ENCODE results near the gene ZSCAN22.
A peak's percentile ranks its signal among the peaks of the same experiment; 100 is the strongest.

ZSCAN22 gene

GRCh38 chr19:58354478-58355030 lies 27.8 kb downstream of the ZSCAN22 start:
- ChIA-PET CTCF (interaction anchor here (1.5 kb wide), 1 partner anchor 19 kb away, joined by 4 read pairs; no protein-coding TSS in a partner anchor), POLR2A (no interaction called here)
- H3K4me3 ChIP-seq (ENCODE audit: control insufficient read depth in 1 of 7, extremely low read depth in 1 of 7, insufficient read depth in 4 of 7, low read depth in 2 of 7, low read length in 6 of 7), result no peak overlapping the region
- DNase-seq, result no peak
- H3K36me3 ChIP-seq (ENCODE audit: control insufficient read depth in 4 of 4, insufficient read depth in 4 of 4, low read length in 3 of 4), result peaks cover 0 to 13% (median 3%) of the 10 kb centered on the region in 4 experiments
- peaks cover 0 to 30% (median 15%) of the 10 kb centered on the region in 4 experiments for H3K4me1 ChIP-seq (ENCODE audit: control extremely low read depth in 1 of 4, control insufficient read depth in 4 of 4, insufficient read depth in 4 of 4, low read length in 3 of 4)
- H3K9me3 ChIP-seq (ENCODE audit: control extremely low read depth in 1 of 5, control insufficient read depth in 4 of 5, insufficient read depth in 2 of 5, low read depth in 1 of 5, low read length in 4 of 5), result peaks cover 0 to 4% (median 0%) of the 10 kb centered on the region in 5 experiments
- 93% methylated on average over 6 of the region's 6 CpGs for WGBS (ENCODE audit: insufficient coverage)
- no peak overlapping the region for H3K27ac ChIP-seq (ENCODE audit: insufficient read depth in 1 of 2, low read depth in 1 of 2, low read length in 2 of 2, poor library complexity in 1 of 2, severe bottlenecking in 2 of 2)
- H3K27me3 ChIP-seq (replicated peaks in 2 of 5; ENCODE audit: control insufficient read depth in 4 of 5, insufficient read depth in 5 of 5, low read length in 4 of 5), result peaks cover 0 to 7% (median 0%) of the 10 kb centered on the region in 5 experiments

- CTCF ChIA-PET, result interaction anchor here (1.4 to 1.5 kb wide), 2 partner anchors 8 to 18 kb away, joined by 4 to 5 read pairs; no protein-coding TSS in a partner anchor
- Histone ChIP-seq H3K27ac (ENCODE audit: insufficient read depth in 1 of 2, low read depth in 1 of 2, low read length in 2 of 2, poor library complexity in 1 of 2, severe bottlenecking in 2 of 2) (no peak overlapping the region), H3K27me3 (replicated peaks in 2 of 5; ENCODE audit: control insufficient read depth in 4 of 5, insufficient read depth in 5 of 5, low read length in 4 of 5) (peaks cover 0 to 7% (median 0%) of the 10 kb centered on the region in 5 experiments), H3K4me1 (ENCODE audit: control extremely low read depth in 1 of 4, control insufficient read depth in 4 of 4, insufficient read depth in 4 of 4, low read length in 3 of 4) (peaks cover 0 to 29% (median 11%) of the 10 kb centered on the region in 4 experiments), H3K36me3 (ENCODE audit: control insufficient read depth in 4 of 4, insufficient read depth in 4 of 4, low read length in 3 of 4) (peaks cover 0 to 11% (median 3%) of the 10 kb centered on the region in 4 experiments), H3K4me3 (ENCODE audit: control insufficient read depth in 1 of 7, extremely low read depth in 1 of 7, insufficient read depth in 4 of 7, low read depth in 2 of 7, low read length in 6 of 7) (no peak overlapping the region), H3K9me3 (ENCODE audit: control extremely low read depth in 1 of 5, control insufficient read depth in 4 of 5, insufficient read depth in 2 of 5, low read depth in 1 of 5, low read length in 4 of 5) (peaks cover 0 to 4% (median 0%) of the 10 kb centered on the region in 5 experiments)
- WGBS (ENCODE audit: insufficient coverage), result 96% methylated on average over 10 of the region's 10 CpGs
- POLR2A ChIA-PET, result interaction anchor here (0.7 kb wide), 1 partner anchor 127 kb away, joined by 3 read pairs; the partner anchor contains the start of gene ZNF544
- no peak for DNase-seq
Observed at GRCh38 chr19:58355215-58355796, 28.5 kb downstream of the ZSCAN22 start.

- WGBS (ENCODE audit: insufficient coverage), result 19% methylated on average over 93 of the region's 94 CpGs
- Histone ChIP-seq H3K36me3 (ENCODE audit: control insufficient read depth in 4 of 4, insufficient read depth in 4 of 4, low read length in 3 of 4) (peaks cover 0 to 6% (median 3%) of the 10 kb centered on the region in 4 experiments), H3K4me3 (ENCODE audit: control insufficient read depth in 1 of 7, extremely low read depth in 1 of 7, insufficient read depth in 4 of 7, low read depth in 2 of 7, low read length in 6 of 7) (peak overlapping the region in 5 of 7 experiments; percentile 33 to 75 (median 66)), H3K4me1 (ENCODE audit: control extremely low read depth in 1 of 4, control insufficient read depth in 4 of 4, insufficient read depth in 4 of 4, low read length in 3 of 4) (peaks cover 0 to 27% (median 11%) of the 10 kb centered on the region in 4 experiments), H3K27ac (ENCODE audit: insufficient read depth in 1 of 2, low read depth in 1 of 2, low read length in 2 of 2, poor library complexity in 1 of 2, severe bottlenecking in 2 of 2) (no peak overlapping the region), H3K27me3 (replicated peaks in 2 of 5; ENCODE audit: control insufficient read depth in 4 of 5, insufficient read depth in 5 of 5, low read length in 4 of 5) (peaks cover 0 to 7% (median 0%) of the 10 kb centered on the region in 5 experiments), H3K9me3 (ENCODE audit: control extremely low read depth in 1 of 5, control insufficient read depth in 4 of 5, insufficient read depth in 2 of 5, low read depth in 1 of 5, low read length in 4 of 5) (peaks cover 0 to 4% (median 0%) of the 10 kb centered on the region in 5 experiments)
- CTCF ChIA-PET, result interaction anchor here (0.7 to 1.4 kb wide), 2 partner anchors 9 to 42 kb away, joined by 3 to 5 read pairs; no protein-coding TSS in a partner anchor
- DNase-seq, result peak; percentile 70 to 85 (median 80)
- POLR2A ChIA-PET, result interaction anchor here (0.7 to 1.7 kb wide), 2 partner anchors 9 to 128 kb away, joined by 3 to 8 read pairs; partner anchors contain the start of gene ZNF544
Observed at GRCh38 chr19:58355908-58356765, 29.3 kb downstream of the ZSCAN22 start.

GRCh38 chr19:58356766-58357480 lies 30.1 kb downstream of the ZSCAN22 start:
- peak in 1 of 3 donors; percentile 25 for DNase-seq
- POLR2A ChIA-PET, result interaction anchor here (1.7 kb wide), 1 partner anchor 10 kb away, joined by 8 read pairs; no protein-coding TSS in a partner anchor
- peak overlapping the region in 4 of 7 experiments; percentile 38 to 75 (median 67) for H3K4me3 ChIP-seq (ENCODE audit: control insufficient read depth in 1 of 7, extremely low read depth in 1 of 7, insufficient read depth in 4 of 7, low read depth in 2 of 7, low read length in 6 of 7)
- H3K36me3 ChIP-seq (ENCODE audit: control insufficient read depth in 4 of 4, insufficient read depth in 4 of 4, low read length in 3 of 4), result peaks cover 0 to 6% (median 3%) of the 10 kb centered on the region in 4 experiments
- peaks cover 0 to 7% (median 0%) of the 10 kb centered on the region in 5 experiments for H3K27me3 ChIP-seq (replicated peaks in 2 of 5; ENCODE audit: control insufficient read depth in 4 of 5, insufficient read depth in 5 of 5, low read length in 4 of 5)
- CTCF ChIA-PET, result interaction anchor here (0.7 kb wide), 1 partner anchor 41 kb away, joined by 3 read pairs; no protein-coding TSS in a partner anchor
- no peak overlapping the region for H3K27ac ChIP-seq (ENCODE audit: insufficient read depth in 1 of 2, low read depth in 1 of 2, low read length in 2 of 2, poor library complexity in 1 of 2, severe bottlenecking in 2 of 2)
- peaks cover 0 to 4% (median 0%) of the 10 kb centered on the region in 5 experiments for H3K9me3 ChIP-seq (ENCODE audit: control extremely low read depth in 1 of 5, control insufficient read depth in 4 of 5, insufficient read depth in 2 of 5, low read depth in 1 of 5, low read length in 4 of 5)
- H3K4me1 ChIP-seq (ENCODE audit: control extremely low read depth in 1 of 4, control insufficient read depth in 4 of 4, insufficient read depth in 4 of 4, low read length in 3 of 4), result peaks cover 0 to 35% (median 16%) of the 10 kb centered on the region in 4 experiments
- WGBS (ENCODE audit: insufficient coverage), result 48% methylated on average over 74 of the region's 75 CpGs

GRCh38 chr19:58357481-58358145 lies 30.8 kb downstream of the ZSCAN22 start:
- DNase-seq, result no peak
- ChIA-PET POLR2A (interaction anchor here (1.7 kb wide), 1 partner anchor 11 kb away, joined by 8 read pairs; no protein-coding TSS in a partner anchor), CTCF (no interaction called here)
- Histone ChIP-seq H3K9me3 (ENCODE audit: control extremely low read depth in 1 of 5, control insufficient read depth in 4 of 5, insufficient read depth in 2 of 5, low read depth in 1 of 5, low read length in 4 of 5) (peaks cover 0 to 4% (median 0%) of the 10 kb centered on the region in 5 experiments), H3K27me3 (replicated peaks in 2 of 5; ENCODE audit: control insufficient read depth in 4 of 5, insufficient read depth in 5 of 5, low read length in 4 of 5) (peaks cover 0 to 7% (median 0%) of the 10 kb centered on the region in 5 experiments), H3K4me3 (ENCODE audit: control insufficient read depth in 1 of 7, extremely low read depth in 1 of 7, insufficient read depth in 4 of 7, low read depth in 2 of 7, low read length in 6 of 7) (peak overlapping the region in 1 of 7 experiments; percentile 66), H3K27ac (ENCODE audit: insufficient read depth in 1 of 2, low read depth in 1 of 2, low read length in 2 of 2, poor library complexity in 1 of 2, severe bottlenecking in 2 of 2) (no peak overlapping the region), H3K4me1 (ENCODE audit: control extremely low read depth in 1 of 4, control insufficient read depth in 4 of 4, insufficient read depth in 4 of 4, low read length in 3 of 4) (peaks cover 0 to 39% (median 17%) of the 10 kb centered on the region in 4 experiments), H3K36me3 (ENCODE audit: control insufficient read depth in 4 of 4, insufficient read depth in 4 of 4, low read length in 3 of 4) (peaks cover 0 to 6% (median 1%) of the 10 kb centered on the region in 4 experiments)
- WGBS (ENCODE audit: insufficient coverage), result 90% methylated on average over 17 of the region's 19 CpGs
